ENCODE results near the gene HMGN3. TPM values are rescaled to one million over a fixed set of nuclear protein-coding genes. Genes with fewer than 3 reads are reported as not detected.

The HMGN3 gene
- total RNA-seq, 4 donors from 2014 or later, result 70.2 to 101 (median 87.7) TPM

DNA sequence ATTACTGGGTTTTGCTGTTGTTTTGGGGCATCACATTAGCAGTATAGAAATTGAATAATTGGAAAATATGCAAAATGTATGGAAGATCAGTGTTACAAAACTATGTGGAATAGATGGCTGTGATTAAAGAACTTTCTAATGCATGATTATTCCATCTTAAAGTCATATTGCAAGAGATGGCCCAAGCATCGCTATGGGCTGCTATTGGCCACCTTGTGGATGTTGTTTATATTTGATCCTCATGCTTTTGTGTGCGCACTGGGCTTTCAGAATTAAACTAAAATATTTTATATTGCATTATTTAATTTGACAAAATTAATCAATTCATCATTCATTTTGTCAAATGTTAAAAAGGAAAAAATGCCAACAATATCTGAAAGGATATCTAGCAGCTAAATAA, 16.1 kb upstream of the HMGN3 start:
- 76 to 81% methylated on average over 2 of the region's 2 CpGs for WGBS, 2 donors
- H3K9me3 ChIP-seq, result no peaks in the 10 kb centered on the region
- H3K27ac ChIP-seq, result no peak overlapping the region
- H3K27me3 ChIP-seq, result no peaks in the 10 kb centered on the region
- intact Hi-C loops (cut with DNase I), result no loop called here
- no peak for DNase-seq
- no peak for TF ChIP-seq POLR2A (IDR thresholded peaks at IDR 0.05)
- TF ChIP-seq, protein P1, sequence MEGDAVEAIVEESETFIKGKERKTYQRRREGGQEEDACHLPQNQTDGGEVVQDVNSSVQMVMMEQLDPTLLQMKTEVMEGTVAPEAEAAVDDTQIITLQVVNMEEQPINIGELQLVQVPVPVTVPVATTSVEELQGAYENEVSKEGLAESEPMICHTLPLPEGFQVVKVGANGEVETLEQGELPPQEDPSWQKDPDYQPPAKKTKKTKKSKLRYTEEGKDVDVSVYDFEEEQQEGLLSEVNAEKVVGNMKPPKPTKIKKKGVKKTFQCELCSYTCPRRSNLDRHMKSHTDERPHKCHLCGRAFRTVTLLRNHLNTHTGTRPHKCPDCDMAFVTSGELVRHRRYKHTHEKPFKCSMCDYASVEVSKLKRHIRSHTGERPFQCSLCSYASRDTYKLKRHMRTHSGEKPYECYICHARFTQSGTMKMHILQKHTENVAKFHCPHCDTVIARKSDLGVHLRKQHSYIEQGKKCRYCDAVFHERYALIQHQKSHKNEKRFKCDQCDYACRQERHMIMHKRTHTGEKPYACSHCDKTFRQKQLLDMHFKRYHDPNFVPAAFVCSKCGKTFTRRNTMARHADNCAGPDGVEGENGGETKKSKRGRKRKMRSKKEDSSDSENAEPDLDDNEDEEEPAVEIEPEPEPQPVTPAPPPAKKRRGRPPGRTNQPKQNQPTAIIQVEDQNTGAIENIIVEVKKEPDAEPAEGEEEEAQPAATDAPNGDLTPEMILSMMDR (IDR thresholded peaks at IDR 0.05), result no peak
- H3K4me3 ChIP-seq (replicated peaks in 1 of 3), result no peak overlapping the region
- no peaks in the 10 kb centered on the region for H3K36me3 ChIP-seq
- H3K4me1 ChIP-seq, result no peaks in the 10 kb centered on the region

DNA sequence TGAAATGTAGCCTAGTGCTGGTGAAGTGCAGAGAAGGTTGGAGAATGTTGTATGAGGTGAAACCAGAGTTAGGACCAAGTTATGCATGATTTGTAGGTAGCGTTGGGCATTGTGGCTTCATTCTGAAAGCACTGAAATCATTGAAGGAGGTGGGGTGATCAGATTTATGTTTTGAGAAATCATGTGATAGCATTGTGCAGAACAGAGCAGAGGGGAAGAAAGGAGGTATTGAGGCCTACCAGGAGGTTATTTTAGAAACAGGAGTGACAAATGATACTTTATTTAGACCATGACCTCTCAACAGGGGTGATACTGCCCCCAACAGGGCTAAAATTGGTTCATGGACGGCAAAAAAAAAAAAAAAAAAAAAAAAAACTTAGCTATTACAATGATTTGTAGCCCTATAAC, 15.6 kb upstream of the HMGN3 start:
- WGBS, 2 donors, result 74 to 78% methylated on average over 2 of the region's 2 CpGs

DNA sequence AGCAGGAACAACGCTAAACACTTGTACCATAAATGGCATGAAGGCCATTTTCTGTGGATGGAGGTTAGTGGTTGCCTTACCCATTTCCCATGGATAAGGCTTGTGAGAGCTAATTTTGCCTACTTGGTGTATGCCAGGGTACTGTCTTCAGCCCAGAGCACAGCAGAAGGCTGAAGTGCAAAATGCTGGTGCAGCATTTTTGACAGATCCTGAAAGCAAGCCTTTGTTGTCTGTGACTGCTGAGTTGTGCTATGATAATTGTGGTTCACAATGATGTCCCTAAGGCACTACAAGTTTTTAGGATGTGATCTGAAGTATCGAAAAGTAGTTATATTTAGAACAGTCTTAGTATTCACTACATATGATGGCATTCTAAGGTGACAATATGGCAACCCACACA, 14.7 kb upstream of the HMGN3 start:
- DNase-seq, result no peak
- 83 to 94% methylated on average over 2 of the region's 2 CpGs for WGBS, 2 donors
- TF ChIP-seq, protein P1 (IDR thresholded peaks at IDR 0.05), result no peak
- no peak for TF ChIP-seq POLR2A (IDR thresholded peaks at IDR 0.05)
- intact Hi-C loops (cut with DNase I), result no loop called here
- H3K36me3 ChIP-seq, result no peaks in the 10 kb centered on the region
- no peak overlapping the region for H3K27ac ChIP-seq
- H3K27me3 ChIP-seq, result no peaks in the 10 kb centered on the region
- H3K4me1 ChIP-seq, result no peaks in the 10 kb centered on the region
- H3K9me3 ChIP-seq, result no peaks in the 10 kb centered on the region
- H3K4me3 ChIP-seq (replicated peaks in 1 of 3), result no peak overlapping the region

More for the DNA sequence above, 15.6 kb upstream of the HMGN3 start:
- Histone ChIP-seq H3K4me3 (replicated peaks in 1 of 3) (no peak overlapping the region), H3K27me3 (no peaks in the 10 kb centered on the region), H3K4me1 (no peaks in the 10 kb centered on the region), H3K9me3 (no peaks in the 10 kb centered on the region), H3K27ac (no peak overlapping the region), H3K36me3 (no peaks in the 10 kb centered on the region)
- TF ChIP-seq, protein P1 (IDR thresholded peaks at IDR 0.05), result no peak
- TF ChIP-seq POLR2A (IDR thresholded peaks at IDR 0.05), result no peak
- DNase-seq, result no peak
- intact Hi-C loops (cut with DNase I), result no loop called here

DNA sequence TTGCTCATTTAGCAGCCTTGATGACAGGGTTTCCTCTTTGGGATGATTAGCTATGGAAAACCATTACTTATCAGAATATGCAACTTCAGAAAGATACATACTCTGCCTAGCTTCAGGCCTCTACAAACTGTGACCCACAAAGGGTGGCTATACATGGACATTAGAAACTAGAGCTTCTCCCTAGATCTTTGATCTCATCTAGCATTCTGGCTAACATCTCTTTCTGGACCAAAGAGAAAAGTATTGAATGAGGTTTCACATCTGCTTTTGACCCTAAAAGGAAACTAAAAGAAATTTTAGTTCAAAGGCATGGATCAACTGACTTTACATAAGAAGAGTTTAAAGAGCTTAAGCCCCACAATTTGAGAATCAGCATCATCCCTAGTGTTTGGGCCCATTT, 12.4 kb upstream of the HMGN3 start:
- Histone ChIP-seq H3K4me3 (replicated peaks in 1 of 3) (no peak overlapping the region), H3K27ac (no peak overlapping the region), H3K4me1 (no peaks in the 10 kb centered on the region), H3K27me3 (no peaks in the 10 kb centered on the region), H3K36me3 (no peaks in the 10 kb centered on the region), H3K9me3 (no peaks in the 10 kb centered on the region)
- TF ChIP-seq, protein P1 (IDR thresholded peaks at IDR 0.05), result no peak
- no peak for TF ChIP-seq POLR2A (IDR thresholded peaks at IDR 0.05)
- intact Hi-C loops (cut with DNase I), result no loop called here
- DNase-seq, result no peak

DNA sequence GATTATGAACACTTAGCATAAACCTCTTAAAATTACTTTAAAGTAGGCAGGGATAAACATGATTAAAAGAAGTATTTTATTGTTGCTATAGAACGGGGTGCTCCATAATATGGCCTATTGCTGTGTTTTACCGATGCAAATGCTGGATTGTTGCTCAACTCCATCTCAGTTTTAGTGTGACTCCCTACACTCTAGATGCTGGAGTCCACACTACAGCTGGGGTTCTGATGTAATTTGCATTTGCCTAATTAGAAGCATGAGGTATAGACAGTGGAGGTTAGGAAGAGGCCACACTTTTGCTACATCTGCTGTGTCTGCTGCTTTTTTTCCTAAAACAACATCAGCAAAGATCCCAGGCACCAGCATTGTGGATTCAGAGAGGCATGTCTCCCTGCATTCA, 6.7 kb upstream of the HMGN3 start:
- no peak for TF ChIP-seq POLR2A (IDR thresholded peaks at IDR 0.05)
- TF ChIP-seq, protein P1 (IDR thresholded peaks at IDR 0.05), result no peak
- H3K4me1 ChIP-seq, result peaks cover 8 to 17% of the 10 kb centered on the region in 2 donors
- H3K4me3 ChIP-seq (replicated peaks in 1 of 3), result no peak overlapping the region
- no peak overlapping the region for H3K27ac ChIP-seq
- 84 to 90% methylated on average over 2 of the region's 2 CpGs for WGBS, 2 donors
- intact Hi-C loops (cut with DNase I), result no loop called here
- DNase-seq, result no peak
- H3K9me3 ChIP-seq, result no peaks in the 10 kb centered on the region
- no peaks in the 10 kb centered on the region for H3K36me3 ChIP-seq
- no peaks in the 10 kb centered on the region for H3K27me3 ChIP-seq

Measured in thyroid gland (tissue), 4 donors.